ENCODE data around the gene COX5A. TPM values are rescaled to one million over a fixed set of nuclear protein-coding genes. Genes with fewer than 3 reads are reported as not detected.

Gene COX5A
- total and polyA plus RNA-seq, 7 experiments from 2014 or later = 44.4 to 242 (median 61.6) TPM

DNA sequence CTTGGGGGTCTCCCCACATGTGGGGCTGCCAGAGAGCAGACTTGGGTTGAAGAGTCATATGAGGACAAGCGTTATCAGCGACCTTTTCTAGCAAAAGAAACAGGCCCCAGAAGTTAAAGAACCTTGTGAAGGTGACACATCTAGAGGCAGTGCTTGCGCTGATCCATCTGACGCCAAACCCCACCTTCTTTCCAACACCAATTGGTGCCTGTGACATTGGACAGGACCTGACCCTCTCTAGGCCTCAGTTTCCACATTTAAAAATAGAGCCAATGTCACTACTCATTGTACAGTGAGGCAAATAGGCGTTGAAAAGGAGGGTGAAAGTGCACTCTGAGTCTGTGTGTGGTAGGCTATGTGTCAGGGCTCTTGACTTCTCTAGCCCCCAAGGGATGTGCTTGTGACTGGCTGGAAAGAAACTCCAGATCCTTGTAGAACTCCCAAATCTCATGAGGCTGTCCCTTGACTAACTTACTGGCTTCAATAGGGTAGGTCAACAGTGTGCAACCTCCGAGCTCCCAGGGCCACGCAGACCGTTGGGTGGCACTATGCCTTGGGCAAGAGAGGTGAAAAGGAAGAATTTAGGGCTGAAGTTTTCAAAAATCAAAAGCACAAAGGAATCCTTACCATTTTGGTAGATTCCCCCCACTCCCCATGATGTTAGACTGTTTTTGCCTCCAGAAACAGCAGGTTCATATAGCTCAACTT lies 30.6 kb downstream of the COX5A start:
- peak overlapping the region; percentile 93 to 99 (median 98) for H3K4me3 Mint-ChIP-seq
- H3K27me3 Mint-ChIP-seq = no peaks in the 10 kb centered on the region
- intact Hi-C loops (cut with micrococcal nuclease) = loop anchor here in 1 of 2 donors (2.0 to 5.0 kb wide), 2 partner anchors 43 to 130 kb away; no protein-coding TSS in a partner anchor
- Histone ChIP-seq H3K27me3 (ENCODE audit: control insufficient read depth in 2 of 2, insufficient read depth in 2 of 2, low read length in 2 of 2) (no peaks in the 10 kb centered on the region), H3K36me3 (ENCODE audit: control insufficient read depth in 2 of 3, insufficient read depth in 3 of 3, low read length in 3 of 3) (peaks cover 0 to 29% (median 0%) of the 10 kb centered on the region in 3 experiments), H3K4me1 (ENCODE audit: control insufficient read depth in 2 of 2, insufficient read depth in 2 of 2, low read length in 2 of 2) (peaks cover 13 to 16% of the 10 kb centered on the region in 2 donors), H3K27ac (ENCODE audit: low read depth, low read length) (peak overlapping the region; percentile 85), H3K9me3 (ENCODE audit: control insufficient read depth in 2 of 3, low read length in 3 of 3) (no peaks in the 10 kb centered on the region), H3K4me3 (ENCODE audit: low read length) (peak overlapping the region; percentile 72)
- peaks cover 22 to 47% (median 35%) of the 10 kb centered on the region in 7 donors for H3K4me1 Mint-ChIP-seq
- no peaks in the 10 kb centered on the region for H3K9me3 Mint-ChIP-seq
- ChIA-PET POLR2A (interaction anchor here (0.6 to 2.9 kb wide), 16 partner anchors 10 to 127 kb away, joined by 3 to 24 read pairs (median 6); partner anchors contain the start of genes COX5A, MPI and ULK3), CTCF (interaction anchor here (0.7 to 1.7 kb wide), 6 partner anchors 13 to 275 kb away, joined by 3 to 11 read pairs (median 4); no protein-coding TSS in a partner anchor)
- H3K27ac Mint-ChIP-seq = peak overlapping the region; percentile 90 to 98 (median 95)
- ATAC-seq (no peak), DNase-seq (no peak)
- peaks cover 0 to 12% (median 5%) of the 10 kb centered on the region in 5 donors for H3K36me3 Mint-ChIP-seq

DNA sequence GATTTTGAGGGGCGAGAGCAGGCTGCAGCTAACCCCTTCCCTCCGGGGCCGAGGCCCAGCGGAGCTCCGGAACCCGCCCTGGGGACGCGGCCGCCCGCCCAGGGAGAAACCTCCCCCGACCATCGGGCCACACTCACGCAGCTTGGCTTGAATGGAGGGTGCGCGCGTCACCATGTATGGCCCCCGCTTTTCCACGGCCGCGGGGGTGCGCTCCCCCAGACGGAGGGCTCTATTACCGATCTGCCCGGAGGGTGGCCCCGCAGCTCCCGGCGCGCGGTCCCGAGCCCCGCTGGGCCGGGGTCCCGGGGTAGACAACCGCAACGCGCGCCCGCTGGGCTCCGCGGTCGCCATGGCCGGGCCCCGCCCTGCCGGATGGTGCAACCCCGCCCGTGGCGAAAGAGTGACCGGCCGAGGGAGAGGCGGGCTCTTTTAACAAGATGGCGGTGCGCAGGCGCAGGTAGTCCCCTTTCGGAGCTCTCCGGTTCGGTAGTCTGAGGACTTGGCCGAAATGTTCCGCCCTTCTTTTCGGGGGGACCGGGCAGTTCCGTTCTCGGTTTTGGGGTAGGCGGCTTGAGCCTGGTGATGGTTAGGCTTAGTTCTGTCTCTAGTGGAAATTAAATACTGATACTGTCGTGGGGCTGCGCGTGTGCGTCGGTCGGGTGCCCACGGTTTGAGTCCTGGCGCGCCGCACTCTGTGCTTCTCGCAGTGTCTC lies 31.3 kb downstream of the COX5A start, which contains the start of gene FAM219B:
TSS of gene FAM219B (minus strand) at position 402 of the 713 bp plus-strand sequence. CDS start at position 351, 51 bp downstream.
- Mint-ChIP-seq H3K4me3 (peak within 1 kb of the TSS; percentile 93 to 99 (median 98)), H3K27me3 (no peaks in the 10 kb centered on the region), H3K27ac (peak within 1 kb of the TSS; percentile 90 to 98 (median 95)), H3K4me1 (peaks cover 28 to 54% (median 42%) of the 10 kb centered on the region in 7 donors), H3K36me3 (peaks cover 0 to 14% (median 5%) of the 10 kb centered on the region in 5 donors), H3K9me3 (no peaks in the 10 kb centered on the region)
- CTCF ChIA-PET = interaction anchor here (0.6 to 1.7 kb wide), 9 partner anchors 13 to 275 kb away, joined by 3 to 11 read pairs (median 4); partner anchors contain the start of gene ULK3
- DNase-seq (peak; percentile 44 to 86 (median 61)), ATAC-seq (peak; percentile 93)
- peaks cover 0 to 33% (median 0%) of the 10 kb centered on the region in 3 experiments for H3K36me3 ChIP-seq (ENCODE audit: control insufficient read depth in 2 of 3, insufficient read depth in 3 of 3, low read length in 3 of 3)
- no peaks in the 10 kb centered on the region for H3K27me3 ChIP-seq (ENCODE audit: control insufficient read depth in 2 of 2, insufficient read depth in 2 of 2, low read length in 2 of 2)
- H3K4me3 ChIP-seq (ENCODE audit: low read length) = peak within 1 kb of the TSS; percentile 72
- intact Hi-C loops (cut with micrococcal nuclease) = loop anchor here (1.0 to 5.0 kb wide), 10 partner anchors 16 to 135 kb away; partner anchors contain the start of genes COX5A (in 2 of the 2), SCAMP2 (in 2 of the 2), ULK3 (in 2 of the 2) and MPI (in 1 of the 2)
- H3K27ac ChIP-seq (ENCODE audit: low read depth, low read length) = peak within 1 kb of the TSS; percentile 85
- peaks cover 17 to 20% of the 10 kb centered on the region in 2 donors for H3K4me1 ChIP-seq (ENCODE audit: control insufficient read depth in 2 of 2, insufficient read depth in 2 of 2, low read length in 2 of 2)
- POLR2A ChIA-PET = interaction anchor here (0.6 to 2.9 kb wide), 21 partner anchors 10 to 135 kb away, joined by 3 to 24 read pairs (median 4); partner anchors contain the start of genes COX5A, MPI, PPCDC and SCAMP2
- no peaks in the 10 kb centered on the region for H3K9me3 ChIP-seq (ENCODE audit: control insufficient read depth in 2 of 3, low read length in 3 of 3)

GRCh38 chr15:74906067-74906449 lies 31.8 kb downstream of the COX5A start:
- peak overlapping the region; percentile 72 for H3K4me3 ChIP-seq (ENCODE audit: low read length)
- DNase-seq = peak in 5 of 9 donors; percentile 32 to 45 (median 36)
- H3K27me3 ChIP-seq (ENCODE audit: control insufficient read depth in 2 of 2, insufficient read depth in 2 of 2, low read length in 2 of 2) = no peaks in the 10 kb centered on the region
- POLR2A ChIA-PET = interaction anchor here (0.7 to 2.9 kb wide), 19 partner anchors 9 to 135 kb away, joined by 3 to 24 read pairs (median 5); partner anchors contain the start of genes COX5A, MPI, PPCDC and SCAMP2
- CTCF ChIA-PET = interaction anchor here (0.6 to 1.7 kb wide), 9 partner anchors 10 to 135 kb away, joined by 3 to 11 read pairs (median 4); partner anchors contain the start of gene ULK3
- H3K4me1 ChIP-seq (ENCODE audit: control insufficient read depth in 2 of 2, insufficient read depth in 2 of 2, low read length in 2 of 2) = peaks cover 22 to 24% of the 10 kb centered on the region in 2 donors
- no peaks in the 10 kb centered on the region for H3K9me3 ChIP-seq (ENCODE audit: control insufficient read depth in 2 of 3, low read length in 3 of 3)
- peaks cover 0 to 34% (median 0%) of the 10 kb centered on the region in 3 experiments for H3K36me3 ChIP-seq (ENCODE audit: control insufficient read depth in 2 of 3, insufficient read depth in 3 of 3, low read length in 3 of 3)
- Mint-ChIP-seq H3K4me3 (peak overlapping the region; percentile 84 to 99 (median 96)), H3K36me3 (peaks cover 0 to 14% (median 5%) of the 10 kb centered on the region in 5 donors), H3K27ac (peak overlapping the region; percentile 36 to 98 (median 90)), H3K9me3 (no peaks in the 10 kb centered on the region), H3K27me3 (no peaks in the 10 kb centered on the region), H3K4me1 (peaks cover 29 to 59% (median 46%) of the 10 kb centered on the region in 7 donors)
- H3K27ac ChIP-seq (ENCODE audit: low read depth, low read length) = peak overlapping the region; percentile 85
- intact Hi-C loops (cut with micrococcal nuclease) = loop anchor here (1.0 to 5.0 kb wide), 10 partner anchors 16 to 135 kb away; partner anchors contain the start of genes COX5A (in 2 of the 2), SCAMP2 (in 2 of the 2), ULK3 (in 2 of the 2) and MPI (in 1 of the 2)
- ATAC-seq = peak; percentile 35

- peaks cover 5 to 20% (median 9%) of the 10 kb centered on the region in 5 donors for H3K36me3 Mint-ChIP-seq
- POLR2A ChIA-PET = interaction anchor here (1.3 to 6.7 kb wide), 3 partner anchors 15 to 60 kb away, joined by 5 to 45 read pairs (median 14); partner anchors contain the start of gene MPI
- no peaks in the 10 kb centered on the region for H3K9me3 ChIP-seq (ENCODE audit: control insufficient read depth in 2 of 3, low read length in 3 of 3)
- DNase-seq = no peak
- H3K27me3 ChIP-seq (ENCODE audit: control insufficient read depth in 2 of 2, insufficient read depth in 2 of 2, low read length in 2 of 2) = no peaks in the 10 kb centered on the region
- CTCF ChIA-PET = interaction anchor here (0.8 to 1.5 kb wide), 7 partner anchors 8 to 136 kb away, joined by 3 read pairs; no protein-coding TSS in a partner anchor
- intact Hi-C loops (cut with micrococcal nuclease) = no loop called here
- no peaks in the 10 kb centered on the region for H3K27me3 Mint-ChIP-seq
- H3K4me1 ChIP-seq (ENCODE audit: control insufficient read depth in 2 of 2, insufficient read depth in 2 of 2, low read length in 2 of 2) = peaks cover 23 to 24% of the 10 kb centered on the region in 2 donors
- no peak overlapping the region for H3K4me3 ChIP-seq (ENCODE audit: low read length)
- peaks cover 0 to 47% (median 0%) of the 10 kb centered on the region in 3 experiments for H3K36me3 ChIP-seq (ENCODE audit: control insufficient read depth in 2 of 3, insufficient read depth in 3 of 3, low read length in 3 of 3)
- peak overlapping the region in 7 of 9 donors; percentile 49 to 98 (median 80) for H3K27ac Mint-ChIP-seq
- no peak overlapping the region for H3K27ac ChIP-seq (ENCODE audit: low read depth, low read length)
- H3K4me1 Mint-ChIP-seq = peaks cover 35 to 67% (median 51%) of the 10 kb centered on the region in 7 donors
- peak overlapping the region in 8 of 10 donors; percentile 39 to 99 (median 95) for H3K4me3 Mint-ChIP-seq
- ATAC-seq = no peak
- H3K9me3 Mint-ChIP-seq = no peaks in the 10 kb centered on the region
Observed at GRCh38 chr15:74904190-74904805, 33.6 kb downstream of the COX5A start.

GRCh38 chr15:74903676-74904075 lies 34.2 kb downstream of the COX5A start:
- Histone ChIP-seq H3K9me3 (ENCODE audit: control insufficient read depth in 2 of 3, low read length in 3 of 3) (no peaks in the 10 kb centered on the region), H3K4me3 (ENCODE audit: low read length) (no peak overlapping the region), H3K36me3 (ENCODE audit: control insufficient read depth in 2 of 3, insufficient read depth in 3 of 3, low read length in 3 of 3) (peaks cover 0 to 54% (median 0%) of the 10 kb centered on the region in 3 experiments), H3K4me1 (ENCODE audit: control insufficient read depth in 2 of 2, insufficient read depth in 2 of 2, low read length in 2 of 2) (peaks cover 23 to 24% of the 10 kb centered on the region in 2 donors), H3K27ac (ENCODE audit: low read depth, low read length) (no peak overlapping the region), H3K27me3 (ENCODE audit: control insufficient read depth in 2 of 2, insufficient read depth in 2 of 2, low read length in 2 of 2) (no peaks in the 10 kb centered on the region)
- Mint-ChIP-seq H3K4me3 (peak overlapping the region in 4 of 10 donors; percentile 4 to 39 (median 26)), H3K4me1 (peaks cover 35 to 62% (median 51%) of the 10 kb centered on the region in 7 donors), H3K9me3 (no peaks in the 10 kb centered on the region), H3K27me3 (no peaks in the 10 kb centered on the region), H3K36me3 (peaks cover 5 to 20% (median 9%) of the 10 kb centered on the region in 5 donors), H3K27ac (peak overlapping the region in 6 of 9 donors; percentile 5 to 97 (median 50))
- DNase-seq = no peak
- intact Hi-C loops (cut with micrococcal nuclease) = no loop called here
- POLR2A ChIA-PET = interaction anchor here (1.3 to 6.7 kb wide), 4 partner anchors 10 to 59 kb away, joined by 5 to 45 read pairs (median 14); partner anchors contain the start of gene MPI
- CTCF ChIA-PET = interaction anchor here (0.6 to 4.4 kb wide), 10 partner anchors 9 to 466 kb away, joined by 3 to 30 read pairs (median 3); no protein-coding TSS in a partner anchor
- ATAC-seq = no peak
